Endothelial cell of umbilical vein (primary cell): ENCODE data around the gene COL17A1.

Experiments used
- CTCF ChIP-seq, 2 donors: IDR thresholded peaks; 1 replicate in 1 of 2; 2 replicates in 1 of 2; pipeline ENCODE4 v1.5.1; 2011; ENCODE audit warnings: low read length in 2 of 2, mild to moderate bottlenecking in 2 of 2, moderate library complexity in 2 of 2, control low read depth in 1 of 2, inconsistent platforms in 1 of 2, low read depth in 1 of 2; ENCODE audit not compliant: insufficient read depth in 1 of 2; ENCODE audit errors: extremely low read depth in 1 of 2
- FOS ChIP-seq: IDR thresholded peaks from 2 replicates; pipeline ENCODE4 v1.6.1; 2011; ENCODE audit warnings: mild to moderate bottlenecking, low read length, moderate library complexity, borderline replicate concordance; ENCODE audit not compliant: insufficient read depth
- GATA2 ChIP-seq: IDR thresholded peaks from 2 replicates; pipeline ENCODE4 v1.7.0; 2011; ENCODE audit warnings: low read depth, mild to moderate bottlenecking, moderate library complexity, mixed read lengths, low read length; ENCODE audit not compliant: insufficient read length, insufficient read depth
- JUN ChIP-seq: IDR thresholded peaks from 2 replicates; pipeline ENCODE4 v1.6.1; 2011; ENCODE audit warnings: borderline replicate concordance, low read depth; ENCODE audit not compliant: insufficient read length, insufficient read depth
- MAX ChIP-seq: IDR thresholded peaks from 2 replicates; pipeline ENCODE4 v1.6.1; 2011; ENCODE audit not compliant: insufficient read depth, insufficient read length
- POLR2A ChIP-seq: IDR thresholded peaks from 2 replicates; pipeline ENCODE4 v1.6.1; 2012; ENCODE audit warnings: low read depth, mild to moderate bottlenecking, control low read depth, low read length
- POLR2AphosphoS5 ChIP-seq: IDR thresholded peaks from 2 replicates; pipeline ENCODE4 v1.6.1; 2012; ENCODE audit warnings: low read depth, mild to moderate bottlenecking, control low read depth, low read length, moderate library complexity; ENCODE audit not compliant: insufficient read depth

GRCh38 chr10:104113376-104113956, 27.8 kb upstream of the COL17A1 start:
- TF ChIP-seq CTCF (IDR thresholded peaks at IDR 0.05; ENCODE audit: extremely low read depth in 1 of 2, insufficient read depth in 1 of 2, low read depth in 1 of 2, low read length in 2 of 2) (no peak), POLR2A (no peak), POLR2AphosphoS5 (no peak), MAX (no peak), GATA2 (no peak), JUN (no peak), FOS (no peak)
